Hippocampal formation (tissue), 2 donors: ENCODE data around the gene SRD5A1.
"Not testable (repeated sequence)": the region's sequence is repeated elsewhere in the genome, so short reads cannot be mapped to it uniquely, and the experiment has no call there.

Experiments used
- DNase-seq, 2 donors: peaks; one replicate each; lab custom pipeline; 2025; lab: John Stamatoyannopoulos, UW

SRD5A1 gene

GRCh38 chr5:6644794-6645241 is 11.6 kb downstream of the SRD5A1 start:
- no peak for DNase-seq

GRCh38 chr5:6645571-6646362 is 12.5 kb downstream of the SRD5A1 start:
- not testable (repeated sequence) for DNase-seq

DNA sequence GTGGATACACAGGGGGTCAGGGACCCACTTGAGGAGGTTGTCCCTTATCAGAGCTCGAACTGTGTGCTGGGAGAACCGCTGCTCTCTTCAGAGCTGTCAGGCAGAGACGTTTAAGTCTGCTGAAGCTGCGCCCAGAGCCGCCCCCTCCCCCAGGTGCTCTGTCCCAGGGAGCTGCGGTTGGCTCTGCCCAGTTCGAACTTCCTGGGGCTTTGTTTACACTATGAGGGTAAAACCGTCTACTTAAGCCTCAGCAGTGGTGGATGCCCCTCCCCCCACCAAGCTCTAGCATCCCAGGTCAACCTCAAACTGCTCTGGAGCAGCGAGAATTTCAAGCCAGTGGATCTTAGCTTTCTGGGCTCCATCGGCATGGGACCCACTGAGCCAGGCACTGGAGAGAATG is 15.9 kb downstream of the SRD5A1 start:
- DNase-seq: no peak

DNA sequence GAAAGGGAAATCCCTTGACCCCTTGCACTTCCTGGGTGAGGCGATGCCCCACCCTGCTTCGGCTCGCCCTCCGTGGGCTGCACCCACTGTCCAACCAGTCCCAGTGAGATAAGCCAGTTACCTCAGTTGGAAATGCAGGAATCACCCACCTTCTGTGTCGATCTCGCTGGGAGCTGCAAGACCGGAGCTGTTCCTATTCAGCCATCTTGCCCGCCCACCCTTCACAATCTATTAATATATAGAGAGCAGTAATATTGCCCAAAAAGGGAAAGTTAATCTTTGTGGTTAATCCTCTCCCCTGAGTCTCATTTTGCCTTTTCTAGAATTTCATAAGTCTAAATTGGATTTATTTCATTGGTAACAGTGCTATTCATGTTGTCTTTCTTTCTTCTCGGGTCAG is 16.4 kb downstream of the SRD5A1 start:
- no peak for DNase-seq

GRCh38 chr5:6652025-6652424 is 18.8 kb downstream of the SRD5A1 start:
- DNase-seq: no peak

DNA sequence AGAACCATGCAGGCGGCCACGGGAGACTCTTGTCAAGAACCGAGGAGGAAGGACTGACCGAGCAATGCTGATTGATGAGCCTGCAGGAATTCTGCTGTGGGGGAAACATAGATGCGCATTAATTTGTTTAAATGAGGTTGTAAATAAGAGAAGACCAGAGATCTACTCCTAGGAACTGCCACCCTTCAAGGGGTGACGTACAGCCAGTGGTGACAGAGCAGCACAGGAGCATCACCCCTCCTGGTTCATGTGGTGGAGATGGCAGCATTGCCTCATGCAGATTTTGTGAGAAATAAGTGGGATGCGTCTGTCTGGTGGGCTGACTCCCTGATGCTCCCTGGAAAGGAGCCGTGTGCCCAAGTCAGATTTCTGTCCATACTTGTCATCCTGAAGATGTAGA is 22.2 kb downstream of the SRD5A1 start:
- no peak for DNase-seq

- DNase-seq: no peak
Measured at GRCh38 chr5:6656680-6657079, 23.4 kb downstream of the SRD5A1 start.

- DNase-seq: no peak
Measured at GRCh38 chr5:6659941-6660684, 26.9 kb downstream of the SRD5A1 start.

- no peak for DNase-seq
Measured at GRCh38 chr5:6660688-6661087, 27.4 kb downstream of the SRD5A1 start.

DNA sequence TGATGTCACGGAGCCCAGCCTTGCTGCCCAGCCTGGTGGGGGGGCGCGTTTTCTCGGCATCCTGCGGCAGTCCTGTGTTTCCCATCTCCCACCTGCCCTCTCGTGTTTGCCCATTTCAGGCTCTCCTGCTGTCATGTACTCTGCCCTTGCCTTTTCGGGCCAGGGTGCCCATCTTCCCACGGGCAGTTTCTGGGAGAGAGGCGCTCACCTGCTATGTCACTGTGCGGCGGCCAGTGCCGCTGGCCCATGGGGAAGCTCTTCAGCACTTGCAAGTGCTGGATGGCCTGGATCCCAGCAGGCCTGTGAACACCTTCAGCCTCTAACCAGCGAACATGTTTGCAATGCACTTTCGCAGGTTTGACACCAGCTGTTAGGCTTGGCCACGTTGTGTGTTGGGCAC is 33.5 kb downstream of the SRD5A1 start:
- DNase-seq: no peak

- no peak for DNase-seq
Measured at GRCh38 chr5:6667648-6668047, 34.4 kb downstream of the SRD5A1 start.

DNA sequence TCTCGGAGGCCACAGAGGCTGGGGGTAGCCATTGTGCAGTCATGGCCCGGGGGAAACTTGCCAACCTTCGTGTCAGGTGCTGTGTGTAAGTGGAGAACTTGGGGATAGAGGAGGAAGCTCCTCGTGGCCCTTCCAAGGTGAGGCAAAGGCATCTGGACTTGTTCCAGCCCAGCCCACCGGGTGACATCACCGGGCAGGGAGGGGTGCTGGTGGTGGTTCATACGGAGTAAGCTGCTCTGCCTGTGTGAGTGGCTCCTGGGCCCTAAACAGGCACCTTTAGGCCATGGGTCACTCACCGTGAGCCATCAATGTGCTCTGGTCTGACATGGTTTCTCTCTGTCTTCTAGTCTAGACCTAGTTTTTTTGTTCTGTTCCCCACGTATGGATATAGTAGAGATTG is 35.5 kb downstream of the SRD5A1 start:
- not testable (repeated sequence) for DNase-seq

- no peak for DNase-seq
Measured at GRCh38 chr5:6673031-6673430, 39.8 kb downstream of the SRD5A1 start.

- no peak for DNase-seq
Measured at GRCh38 chr5:6673963-6674362, 40.7 kb downstream of the SRD5A1 start.

- DNase-seq: no peak
Measured at GRCh38 chr5:6674421-6674820, 41.2 kb downstream of the SRD5A1 start.

- DNase-seq: no peak
Measured at GRCh38 chr5:6674886-6675285, 41.6 kb downstream of the SRD5A1 start.

DNA sequence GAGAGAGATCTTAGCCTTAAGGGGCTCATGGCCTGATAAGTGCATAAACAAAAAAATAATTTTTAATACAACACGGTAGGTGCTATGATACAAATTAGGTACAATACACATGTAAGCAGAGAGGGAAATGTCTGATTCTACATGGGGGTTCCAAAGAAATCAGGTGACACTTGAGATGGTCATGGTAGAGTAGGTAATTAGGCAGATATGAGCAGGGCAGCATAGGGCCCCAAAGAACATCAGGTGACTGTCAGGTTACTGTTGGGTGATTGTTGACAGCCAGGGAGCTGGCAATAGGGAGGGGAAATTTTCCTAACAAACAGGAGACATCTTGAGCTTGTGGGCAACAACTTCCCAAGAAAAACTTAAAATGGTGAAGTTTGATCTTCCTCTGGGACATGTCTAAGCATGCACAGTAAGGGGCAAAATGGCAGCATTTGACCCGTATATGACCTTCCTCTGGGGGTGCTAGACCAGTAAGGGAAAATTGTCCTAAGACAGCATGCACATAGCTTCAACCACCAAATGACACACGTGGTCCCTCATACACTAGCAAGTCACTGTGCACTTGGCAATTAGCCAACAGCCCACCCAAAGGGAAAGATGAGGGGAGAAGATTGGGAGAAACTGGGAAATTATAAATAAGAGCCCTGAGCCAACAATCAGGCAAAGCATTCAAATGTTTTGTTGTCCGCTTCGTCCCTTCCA is 42.7 kb downstream of the SRD5A1 start:
- DNase-seq: no peak

GRCh38 chr5:6676702-6677101 is 43.5 kb downstream of the SRD5A1 start:
- DNase-seq: no peak

DNA sequence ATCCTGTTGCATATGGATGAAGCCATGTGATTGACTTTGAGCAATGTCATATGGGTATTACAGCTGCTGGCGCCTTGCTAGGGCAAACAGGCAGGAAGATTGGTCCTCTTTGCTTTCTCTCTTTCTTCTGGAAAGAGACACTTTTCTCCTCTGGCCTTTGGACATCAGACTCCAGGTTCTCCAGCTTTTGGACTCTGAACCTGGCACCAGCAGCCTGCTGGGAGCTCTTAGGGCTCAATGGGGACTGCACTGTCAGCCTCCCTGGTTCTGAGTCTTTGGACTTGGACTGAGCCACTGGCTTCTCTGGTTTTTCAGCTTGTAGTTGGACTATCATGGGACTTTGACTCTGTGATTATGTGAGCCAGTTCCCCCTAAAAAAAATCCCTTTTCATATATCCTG is 45.1 kb downstream of the SRD5A1 start:
- DNase-seq: no peak

GRCh38 chr5:6680922-6681321 is 47.7 kb downstream of the SRD5A1 start:
- no peak for DNase-seq

- DNase-seq: no peak
Measured at GRCh38 chr5:6681682-6682081, 48.4 kb downstream of the SRD5A1 start.

GRCh38 chr5:6682239-6682638 is 49.0 kb downstream of the SRD5A1 start:
- DNase-seq: no peak

DNA sequence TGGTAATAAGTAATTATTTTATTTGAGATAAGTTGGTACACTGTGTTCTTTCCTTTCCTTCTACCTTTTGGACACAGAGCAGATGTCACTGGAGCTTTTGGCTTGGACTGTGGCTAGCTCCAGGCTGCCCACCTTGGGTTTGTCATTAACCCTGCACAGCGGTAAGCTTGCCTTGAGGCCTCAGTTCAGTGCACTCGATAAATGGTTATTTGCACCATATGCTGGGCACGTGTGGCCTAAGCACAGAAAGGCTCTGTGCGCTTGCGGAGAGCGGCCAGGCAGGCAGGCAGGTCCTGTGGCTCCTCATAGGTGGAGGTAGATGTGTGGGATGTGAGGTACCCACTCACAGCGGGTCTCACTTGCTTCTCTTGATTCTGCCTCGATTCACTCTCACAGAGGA is 50.0 kb downstream of the SRD5A1 start:
- no peak for DNase-seq
